ENCODE results near the gene ASF1A.

Gene ASF1A

DNA sequence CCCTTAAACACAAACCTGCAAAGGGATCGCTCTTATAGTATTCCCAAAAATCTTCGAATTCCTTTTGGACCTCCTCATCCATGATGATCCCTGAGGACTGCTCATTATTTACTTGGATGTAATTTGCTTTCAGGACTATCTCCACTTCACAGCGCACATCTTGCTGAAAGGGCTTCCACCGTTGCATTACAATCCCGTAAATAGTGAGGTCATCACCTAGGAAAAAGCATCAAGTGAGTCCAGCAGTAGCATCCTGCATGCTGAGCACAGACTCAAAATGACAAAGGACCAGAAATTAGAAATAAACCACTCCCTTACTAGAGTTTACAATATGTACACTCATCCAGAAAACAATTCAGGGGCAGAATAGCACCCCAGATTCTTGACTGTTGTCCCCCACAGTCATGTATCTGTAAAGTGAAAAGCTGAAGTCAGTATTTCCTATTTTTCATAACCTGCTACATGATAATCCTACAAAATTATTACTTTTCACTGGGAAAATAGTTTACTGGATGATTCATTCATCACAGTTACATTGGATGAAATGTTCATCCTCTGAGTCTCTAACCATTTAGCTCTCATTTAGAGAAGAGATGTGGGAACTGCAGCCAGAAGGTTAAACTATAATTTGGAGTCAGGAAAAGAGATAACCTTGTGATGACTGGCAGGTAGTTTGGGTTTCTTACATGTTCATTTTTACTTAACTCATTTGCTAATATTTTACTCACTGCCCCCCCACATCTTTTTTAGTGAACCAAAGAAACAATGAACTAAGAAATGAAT is 23.8 kb downstream of the ASF1A start:
- Mint-ChIP-seq H3K4me3 (no peak overlapping the region), H3K27ac (no peak overlapping the region), H3K9me3 (no peaks in the 10 kb centered on the region), H3K27me3 (no peaks in the 10 kb centered on the region), H3K4me1 (ENCODE audit: low read depth) (no peaks in the 10 kb centered on the region), H3K36me3 (ENCODE audit: low read depth) (peaks cover 77% of the 10 kb centered on the region)

- Mint-ChIP-seq H3K4me1 (ENCODE audit: low read depth) (no peaks in the 10 kb centered on the region), H3K4me3 (no peak overlapping the region), H3K27ac (no peak overlapping the region), H3K9me3 (no peaks in the 10 kb centered on the region), H3K36me3 (ENCODE audit: low read depth) (peaks cover 74% of the 10 kb centered on the region), H3K27me3 (no peaks in the 10 kb centered on the region)
These were observed 24.4 kb downstream of the ASF1A start for GRCh38 chr6:118918329-118918725.

DNA sequence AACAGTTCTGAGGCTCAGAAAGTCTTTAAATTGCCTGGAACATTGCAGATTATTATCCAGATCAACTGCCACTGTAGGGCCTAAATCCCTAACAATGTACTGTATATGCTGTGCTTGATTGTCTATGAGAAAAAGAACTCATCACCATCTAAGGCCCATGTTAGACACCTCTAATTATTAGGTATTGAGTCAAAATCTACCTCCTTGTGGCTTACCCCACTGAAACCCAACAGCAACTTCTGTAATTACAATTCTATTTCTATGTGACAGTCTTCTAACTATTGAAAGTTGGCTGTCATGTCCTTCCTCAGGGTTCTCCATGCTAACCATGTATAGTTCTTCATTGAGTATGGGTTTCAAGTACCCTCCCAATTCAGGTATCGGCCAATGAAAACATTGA is 27.1 kb downstream of the ASF1A start:
- H3K4me1 Mint-ChIP-seq (ENCODE audit: low read depth) = no peaks in the 10 kb centered on the region
- H3K9me3 Mint-ChIP-seq = no peaks in the 10 kb centered on the region
- H3K27ac Mint-ChIP-seq = no peak overlapping the region
- no peaks in the 10 kb centered on the region for H3K27me3 Mint-ChIP-seq
- H3K4me3 Mint-ChIP-seq = no peak overlapping the region
- H3K36me3 Mint-ChIP-seq (ENCODE audit: low read depth) = peaks cover 71% of the 10 kb centered on the region

- Mint-ChIP-seq H3K27ac (no peak overlapping the region), H3K27me3 (no peaks in the 10 kb centered on the region), H3K4me3 (no peak overlapping the region), H3K9me3 (no peaks in the 10 kb centered on the region), H3K4me1 (ENCODE audit: low read depth) (no peaks in the 10 kb centered on the region), H3K36me3 (ENCODE audit: low read depth) (peaks cover 73% of the 10 kb centered on the region)
These were observed 29.1 kb downstream of the ASF1A start for GRCh38 chr6:118923035-118923434.

- no peak overlapping the region for H3K27ac Mint-ChIP-seq
- H3K4me3 Mint-ChIP-seq = no peak overlapping the region
- H3K9me3 Mint-ChIP-seq = no peaks in the 10 kb centered on the region
- H3K4me1 Mint-ChIP-seq (ENCODE audit: low read depth) = peaks cover 27% of the 10 kb centered on the region
- H3K27me3 Mint-ChIP-seq = no peaks in the 10 kb centered on the region
- H3K36me3 Mint-ChIP-seq (ENCODE audit: low read depth) = peaks cover 45% of the 10 kb centered on the region
These were observed 36.7 kb downstream of the ASF1A start for GRCh38 chr6:118930680-118931079.

GRCh38 chr6:118931436-118931835 is 37.5 kb downstream of the ASF1A start:
- H3K4me3 Mint-ChIP-seq = no peak overlapping the region
- peaks cover 40% of the 10 kb centered on the region for H3K36me3 Mint-ChIP-seq (ENCODE audit: low read depth)
- H3K9me3 Mint-ChIP-seq = no peaks in the 10 kb centered on the region
- H3K27me3 Mint-ChIP-seq = no peaks in the 10 kb centered on the region
- no peak overlapping the region for H3K27ac Mint-ChIP-seq
- H3K4me1 Mint-ChIP-seq (ENCODE audit: low read depth) = peaks cover 30% of the 10 kb centered on the region

GRCh38 chr6:118932421-118932820 is 38.5 kb downstream of the ASF1A start:
- H3K36me3 Mint-ChIP-seq (ENCODE audit: low read depth) = peaks cover 42% of the 10 kb centered on the region
- no peaks in the 10 kb centered on the region for H3K27me3 Mint-ChIP-seq
- H3K27ac Mint-ChIP-seq = no peak overlapping the region
- peaks cover 5% of the 10 kb centered on the region for H3K9me3 Mint-ChIP-seq
- H3K4me3 Mint-ChIP-seq = no peak overlapping the region
- H3K4me1 Mint-ChIP-seq (ENCODE audit: low read depth) = peaks cover 30% of the 10 kb centered on the region

DNA sequence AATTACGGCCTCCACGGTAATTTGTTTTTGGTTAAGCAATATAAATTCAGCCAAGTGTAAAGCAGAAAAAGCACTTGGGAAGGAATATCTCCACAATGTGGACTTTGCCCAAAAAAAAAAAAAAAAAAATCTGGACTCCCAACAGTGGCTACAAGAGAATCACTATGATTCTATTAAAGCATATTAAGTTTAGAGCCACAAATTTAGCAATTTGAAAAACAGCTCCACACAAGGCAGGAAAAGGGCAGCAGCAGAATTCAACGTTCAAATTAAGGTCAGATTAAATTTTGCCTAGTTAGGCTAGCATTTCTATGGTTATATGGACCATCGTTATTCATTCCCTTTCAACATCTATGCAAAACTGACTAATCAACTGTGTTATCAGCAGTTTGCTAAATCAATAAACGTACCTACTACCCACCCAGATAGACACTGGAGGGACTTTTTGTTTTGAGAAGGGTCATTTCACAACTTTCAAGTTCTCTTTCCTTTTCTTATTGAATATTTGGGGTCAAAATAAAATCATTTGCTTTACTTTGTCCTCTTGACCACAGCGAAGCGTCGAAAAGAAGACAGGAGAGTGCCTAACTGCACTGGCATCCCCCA is 40.0 kb downstream of the ASF1A start:
- Mint-ChIP-seq H3K27me3 (no peaks in the 10 kb centered on the region), H3K36me3 (ENCODE audit: low read depth) (peaks cover 51% of the 10 kb centered on the region), H3K9me3 (peaks cover 7% of the 10 kb centered on the region), H3K4me1 (ENCODE audit: low read depth) (peaks cover 30% of the 10 kb centered on the region), H3K4me3 (peak overlapping the region; percentile 90), H3K27ac (peak overlapping the region; percentile 94)

- Mint-ChIP-seq H3K4me1 (ENCODE audit: low read depth) (peaks cover 30% of the 10 kb centered on the region), H3K36me3 (ENCODE audit: low read depth) (peaks cover 51% of the 10 kb centered on the region), H3K27ac (peak within 1 kb of the TSS; percentile 94), H3K4me3 (peak within 1 kb of the TSS; percentile 90), H3K27me3 (no peaks in the 10 kb centered on the region), H3K9me3 (peaks cover 7% of the 10 kb centered on the region)
These were observed 40.7 kb downstream of the ASF1A start, which contains the start of gene MCM9 for GRCh38 chr6:118934461-118935330. MCM9 (minus strand) TSS chr6:118935159; CDS start chr6:118931723, 3,436 bp downstream.

DNA sequence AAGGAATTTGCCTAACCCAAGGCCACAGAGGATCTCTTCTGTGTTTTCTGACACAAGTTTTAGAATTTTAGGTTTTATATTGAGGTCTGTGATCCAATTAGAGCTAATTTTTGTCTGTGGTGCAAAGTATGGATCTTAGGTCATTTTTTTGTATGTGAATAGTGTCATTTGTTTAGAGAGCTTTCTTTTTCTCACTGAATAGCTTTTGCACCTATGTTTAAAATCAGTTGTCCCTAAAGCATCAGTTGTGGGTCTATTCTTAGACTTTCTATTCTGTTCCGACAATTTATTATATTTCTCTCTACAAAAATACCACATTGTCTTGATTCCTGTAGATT is 41.3 kb downstream of the ASF1A start:
- no peaks in the 10 kb centered on the region for H3K27me3 Mint-ChIP-seq
- peaks cover 51% of the 10 kb centered on the region for H3K36me3 Mint-ChIP-seq (ENCODE audit: low read depth)
- peak overlapping the region; percentile 90 for H3K4me3 Mint-ChIP-seq
- peaks cover 30% of the 10 kb centered on the region for H3K4me1 Mint-ChIP-seq (ENCODE audit: low read depth)
- H3K27ac Mint-ChIP-seq = peak overlapping the region; percentile 79
- peaks cover 7% of the 10 kb centered on the region for H3K9me3 Mint-ChIP-seq

DNA sequence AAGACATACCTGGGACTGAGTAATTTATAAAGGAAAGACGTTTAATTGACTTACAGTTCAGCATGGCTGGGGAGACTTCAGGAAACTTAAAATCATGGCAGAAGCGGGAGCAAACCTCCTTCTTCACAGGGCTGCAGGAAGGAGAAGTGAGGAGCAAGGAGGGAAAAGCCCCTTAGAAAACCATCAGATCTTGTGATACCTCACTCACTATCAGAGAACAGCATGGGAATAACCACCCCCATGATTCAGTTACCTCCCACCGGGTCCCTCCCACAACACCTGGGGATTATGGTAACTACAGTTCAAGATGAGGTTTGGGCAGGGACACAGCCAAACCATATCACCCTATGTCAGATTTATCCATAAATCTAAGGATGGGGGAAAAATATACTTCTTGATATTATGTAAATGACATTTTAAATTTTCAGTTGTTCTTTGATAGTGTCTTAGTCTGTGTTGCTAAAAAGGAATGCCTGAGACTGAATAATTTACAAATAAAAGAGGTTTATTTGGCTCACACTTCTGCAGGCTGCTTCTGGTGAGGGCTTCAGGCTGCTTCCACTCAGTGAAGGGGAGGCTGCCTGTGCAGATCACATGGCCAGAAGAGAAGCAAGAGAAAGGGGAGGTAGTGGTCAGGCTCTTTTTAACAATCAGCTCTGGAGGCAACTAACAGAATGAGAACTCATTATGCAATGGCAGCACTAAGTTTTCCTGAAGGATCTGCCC is 42.2 kb downstream of the ASF1A start:
- peaks cover 7% of the 10 kb centered on the region for H3K9me3 Mint-ChIP-seq
- H3K36me3 Mint-ChIP-seq (ENCODE audit: low read depth) = peaks cover 43% of the 10 kb centered on the region
- peak overlapping the region; percentile 71 for H3K27ac Mint-ChIP-seq
- H3K4me3 Mint-ChIP-seq = peak overlapping the region; percentile 90
- no peaks in the 10 kb centered on the region for H3K27me3 Mint-ChIP-seq
- peaks cover 30% of the 10 kb centered on the region for H3K4me1 Mint-ChIP-seq (ENCODE audit: low read depth)

GRCh38 chr6:118939683-118940082 is 45.7 kb downstream of the ASF1A start:
- peaks cover 9% of the 10 kb centered on the region for H3K4me1 Mint-ChIP-seq (ENCODE audit: low read depth)
- H3K4me3 Mint-ChIP-seq = no peak overlapping the region
- no peak overlapping the region for H3K27ac Mint-ChIP-seq
- no peaks in the 10 kb centered on the region for H3K27me3 Mint-ChIP-seq
- peaks cover 28% of the 10 kb centered on the region for H3K9me3 Mint-ChIP-seq
- peaks cover 45% of the 10 kb centered on the region for H3K36me3 Mint-ChIP-seq (ENCODE audit: low read depth)

DNA sequence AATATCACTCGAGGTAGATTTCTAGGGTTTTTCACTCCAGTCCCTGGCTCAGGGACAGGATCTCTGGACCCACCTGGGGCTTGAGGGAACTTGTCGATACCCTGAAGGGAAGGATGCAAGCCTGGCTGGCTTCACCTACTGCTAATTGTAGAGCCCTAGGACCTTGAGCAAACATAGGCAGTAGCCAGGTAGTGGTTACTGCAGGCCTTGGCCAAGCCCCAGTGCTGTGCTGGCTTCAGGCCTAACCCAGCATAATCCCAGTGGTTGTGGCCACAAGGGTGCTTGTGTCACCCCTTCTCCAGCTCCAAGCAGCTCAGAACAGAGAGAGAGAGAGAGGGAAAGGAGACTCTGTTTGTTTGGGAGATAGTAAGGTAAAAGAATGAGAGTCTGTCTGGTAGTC is 46.8 kb downstream of the ASF1A start:
- no peak overlapping the region for H3K27ac Mint-ChIP-seq
- peaks cover 45% of the 10 kb centered on the region for H3K36me3 Mint-ChIP-seq (ENCODE audit: low read depth)
- H3K9me3 Mint-ChIP-seq = peaks cover 38% of the 10 kb centered on the region
- no peak overlapping the region for H3K4me3 Mint-ChIP-seq
- H3K4me1 Mint-ChIP-seq (ENCODE audit: low read depth) = peaks cover 2% of the 10 kb centered on the region
- H3K27me3 Mint-ChIP-seq = no peaks in the 10 kb centered on the region

- H3K27ac Mint-ChIP-seq = no peak overlapping the region
- H3K9me3 Mint-ChIP-seq = peaks cover 50% of the 10 kb centered on the region
- no peak overlapping the region for H3K4me3 Mint-ChIP-seq
- H3K4me1 Mint-ChIP-seq (ENCODE audit: low read depth) = no peaks in the 10 kb centered on the region
- peaks cover 14% of the 10 kb centered on the region for H3K36me3 Mint-ChIP-seq (ENCODE audit: low read depth)
- H3K27me3 Mint-ChIP-seq = no peaks in the 10 kb centered on the region
These were observed 51.3 kb downstream of the ASF1A start for GRCh38 chr6:118945217-118945616.
